GM23338 (cell line): ENCODE data around the gene C3orf80.

ENCODE experiments used
- CREB1 ChIP-seq: fragments of 250-450 bp; sonication (Bioruptor Pico); IDR thresholded peaks from 2 replicates; pipeline ENCODE4 v1.5.0; 2020; ENCODE audit warnings: low read depth, mild to moderate bottlenecking, moderate library complexity
- CTCF ChIP-seq, 2 experiments: fragments of 200-600 bp in 1 of 2; sonication (generic) in 1 of 2; conservative IDR thresholded peaks; 2 replicates each; pipeline versions ENCODE4 v1.5.1 to v1.6.1; 2016 to 2017; ENCODE audit warnings: antibody characterized with exemption in 2 of 2, low read depth in 2 of 2, mild to moderate bottlenecking in 2 of 2, moderate library complexity in 1 of 2
- ETS1 ChIP-seq: IDR thresholded peaks from 2 replicates; pipeline ENCODE4 v1.6.1; 2016; ENCODE audit warnings: antibody characterized with exemption
- EZH2 ChIP-seq: fragments of 200-600 bp; sonication (generic); IDR thresholded peaks from one replicate; pipeline ENCODE4 v1.8.0; 2017; ENCODE audit warnings: antibody characterized with exemption, mild to moderate bottlenecking, low read depth; ENCODE audit not compliant: unreplicated experiment
- EZH2phosphoT487 ChIP-seq: fragments of 200-600 bp; sonication (generic); IDR thresholded peaks from one replicate; pipeline ENCODE4 v1.8.1; 2018; ENCODE audit warnings: antibody characterized with exemption; ENCODE audit not compliant: unreplicated experiment
- JUNB ChIP-seq: IDR thresholded peaks from one replicate; pipeline ENCODE4 v1.6.1; 2016; ENCODE audit warnings: antibody characterized with exemption; ENCODE audit not compliant: unreplicated experiment
- NANOG ChIP-seq: IDR thresholded peaks from 2 replicates; pipeline ENCODE4 v1.6.1; 2016; ENCODE audit warnings: antibody characterized with exemption, borderline replicate concordance
- POLR2AphosphoS5 ChIP-seq: IDR thresholded peaks from 2 replicates; pipeline ENCODE4 v1.6.1; 2016; ENCODE audit warnings: antibody characterized with exemption, low read depth
- REST ChIP-seq: IDR thresholded peaks from one replicate; pipeline ENCODE4 v1.6.1; 2018; ENCODE audit warnings: antibody characterized with exemption; ENCODE audit not compliant: unreplicated experiment
- STAT1 ChIP-seq: IDR thresholded peaks from one replicate; pipeline ENCODE4 v1.6.1; 2016; ENCODE audit warnings: antibody characterized with exemption; ENCODE audit not compliant: unreplicated experiment
- ZNF114 ChIP-seq: fragments of 250-450 bp; sonication (Bioruptor Pico); IDR thresholded peaks from 2 replicates; pipeline ENCODE4 v1.5.0; 2020; ENCODE audit warnings: mild to moderate bottlenecking, moderate library complexity
- ZNF331 ChIP-seq: fragments of 250-450 bp; sonication (Bioruptor Pico); IDR thresholded peaks from 2 replicates; pipeline ENCODE4 v1.5.0; 2020; ENCODE audit warnings: low read depth, mild to moderate bottlenecking, moderate library complexity

GRCh38 chr3:160217675-160218074, 7.5 kb upstream of the C3orf80 start:
- TF ChIP-seq CTCF (conservative IDR thresholded peaks at IDR 0.05; ENCODE audit: low read depth in 2 of 2): no peak
- TF ChIP-seq EZH2: no peak
- TF ChIP-seq POLR2AphosphoS5: no peak
- TF ChIP-seq EZH2phosphoT487: no peak
- TF ChIP-seq REST: no peak
- TF ChIP-seq JUNB: no peak
- TF ChIP-seq ETS1: no peak
- TF ChIP-seq CREB1 (CRISPR knock-in tag): no peak
- no peak for TF ChIP-seq STAT1
- no peak for TF ChIP-seq ZNF331 (CRISPR knock-in tag)
- TF ChIP-seq ZNF114: no peak
- TF ChIP-seq NANOG: no peak
